HG02623 (cell line): ENCODE measurements around the gene ETFB.

Experiments
- ATAC-seq: cut with Tn5 transposase; IDR thresholded peaks from one replicate; pipeline ENCODE4 v1.9.1; 2021; ENCODE audit warnings: moderate library complexity; ENCODE audit not compliant: unreplicated experiment

The ETFB gene

DNA sequence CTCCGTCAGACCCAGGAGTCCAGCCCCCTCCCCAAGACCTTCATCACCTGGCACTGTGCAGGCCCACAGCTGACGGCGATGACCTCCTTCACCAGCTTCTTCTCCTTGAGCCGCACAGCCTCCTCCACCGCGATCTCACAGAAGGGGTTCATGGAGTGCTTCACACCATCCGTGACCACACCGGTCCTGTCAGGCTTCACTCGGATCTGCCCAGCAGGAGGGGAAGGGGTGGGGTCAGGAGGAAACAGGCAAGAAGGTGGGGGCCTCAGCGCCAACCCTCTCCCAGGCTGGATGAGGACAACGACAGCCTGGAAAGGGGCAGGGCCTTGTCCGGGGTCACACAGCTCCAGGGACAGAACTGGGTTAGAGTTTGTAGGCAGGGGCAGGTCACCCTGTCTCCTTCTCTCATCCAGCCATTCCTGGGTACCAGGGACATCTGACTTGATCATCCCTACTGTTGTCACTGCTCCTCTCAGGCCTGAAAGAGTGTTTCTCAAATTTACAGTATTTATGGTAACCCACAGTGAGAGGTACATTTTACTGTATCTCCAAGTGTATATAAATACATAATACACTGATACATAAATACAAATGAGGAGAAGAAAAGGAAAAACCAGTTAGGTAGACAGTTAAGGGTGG, 12.0 kb downstream of the ETFB start:
- ATAC-seq, result no peak

DNA sequence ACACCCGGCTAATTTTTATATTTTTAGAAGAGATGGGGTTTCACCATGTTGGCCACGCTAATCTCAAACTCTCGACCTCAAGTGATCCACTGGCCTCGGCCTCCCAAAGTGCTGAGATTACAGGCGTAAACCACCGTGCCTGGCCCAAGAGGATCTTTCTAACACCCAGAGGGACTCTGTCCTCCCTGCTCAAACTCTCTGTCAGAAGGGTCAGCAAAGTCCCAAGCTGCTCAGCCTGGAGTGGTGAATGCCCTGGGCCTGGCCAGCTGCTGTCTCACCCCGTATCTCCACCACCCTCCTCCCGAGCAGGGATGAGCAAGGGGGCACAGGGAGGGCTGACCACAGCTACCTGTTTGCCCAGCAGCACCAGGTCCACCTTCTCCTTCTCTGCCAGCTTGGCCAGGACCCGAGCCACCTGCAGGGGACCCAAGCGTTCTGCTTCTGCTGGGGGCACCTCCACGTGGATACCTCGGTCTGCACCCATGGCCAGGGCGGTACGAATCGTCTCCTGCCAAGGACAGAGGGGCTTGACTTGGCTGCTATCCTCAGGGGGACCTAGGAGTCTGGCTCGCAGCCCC, 13.3 kb downstream of the ETFB start:
- ATAC-seq, result no peak

- ATAC-seq, result no peak
These were observed 14.8 kb downstream of the ETFB start for GRCh38 chr19:51351266-51351990.

DNA sequence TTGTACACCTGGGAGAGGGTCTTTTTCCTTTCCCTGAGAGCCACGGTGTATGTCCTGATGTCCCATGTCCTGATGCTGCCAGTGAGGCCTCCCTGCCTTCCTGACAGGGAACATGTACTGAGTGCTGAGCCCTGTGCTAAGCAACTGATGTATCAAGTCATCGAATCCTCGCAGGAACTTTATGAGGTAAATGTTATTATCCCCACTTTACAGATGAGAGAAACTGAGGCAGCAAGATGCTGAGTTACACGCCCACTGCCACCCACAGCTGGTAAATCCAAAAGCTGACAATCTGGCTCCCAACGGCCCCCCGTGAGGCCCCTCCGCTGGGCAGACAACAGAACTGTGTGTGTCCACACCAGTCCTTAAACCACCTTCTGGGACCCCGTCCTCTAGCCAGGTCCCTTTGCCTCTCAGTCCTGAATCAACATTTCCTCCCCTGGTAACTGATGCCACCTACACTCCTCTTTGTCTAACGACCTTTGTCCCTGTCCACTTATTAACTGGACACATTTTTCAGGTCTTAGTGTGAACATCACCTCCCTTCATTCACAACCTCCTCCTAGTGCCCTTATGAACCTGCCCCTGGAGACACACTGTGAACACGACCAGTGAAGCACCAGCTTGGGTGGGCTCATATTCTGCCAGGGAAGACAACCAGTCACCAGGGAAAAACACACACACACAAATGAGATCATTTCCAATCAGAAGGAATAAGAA, 18.8 kb downstream of the ETFB start:
- ATAC-seq, result no peak

DNA sequence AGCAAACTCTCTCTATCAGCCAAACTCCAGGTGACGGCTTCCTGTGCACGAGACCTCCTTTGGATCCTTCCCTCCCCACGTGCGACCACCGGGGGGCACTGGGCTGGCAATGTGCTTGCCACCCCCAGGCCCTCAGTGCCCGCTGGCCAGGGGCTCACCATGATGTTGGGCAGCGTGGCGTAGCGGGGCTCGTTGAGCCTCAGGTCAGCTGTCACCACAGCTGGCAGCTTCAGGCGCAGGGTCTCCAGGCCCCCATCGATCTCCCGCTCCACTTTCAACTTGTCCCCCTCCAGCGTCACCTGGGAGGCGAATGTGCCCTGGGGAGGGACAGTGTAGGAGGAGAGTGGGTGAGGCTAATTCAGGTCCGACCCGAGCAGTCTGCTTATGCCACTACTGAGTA, 19.4 kb downstream of the ETFB start:
- ATAC-seq, result no peak

- no peak for ATAC-seq
These were observed 21.0 kb downstream of the ETFB start for GRCh38 chr19:51345076-51345620.

GRCh38 chr19:51342631-51343569, 23.3 kb downstream of the ETFB start:
- no peak for ATAC-seq

GRCh38 chr19:51341976-51342580, 24.1 kb downstream of the ETFB start, which contains the start of gene VSIG10L:
TSS of gene VSIG10L (minus strand) at chr19:51342139. CDS start at chr19:51342124, 15 bp downstream.
- no peak for ATAC-seq

GRCh38 chr19:51341066-51341465, 25.1 kb downstream of the ETFB start:
- ATAC-seq, result no peak

GRCh38 chr19:51339687-51340656, 26.2 kb downstream of the ETFB start:
- peak; percentile 55 for ATAC-seq

GRCh38 chr19:51339313-51339686, 26.9 kb downstream of the ETFB start:
- ATAC-seq, result no peak

GRCh38 chr19:51338563-51339312, 27.4 kb downstream of the ETFB start:
- peak; percentile 54 for ATAC-seq

GRCh38 chr19:51337861-51338562, 28.2 kb downstream of the ETFB start:
- ATAC-seq, result no peak

- no peak for ATAC-seq
These were observed 28.9 kb downstream of the ETFB start for GRCh38 chr19:51337141-51337860.

GRCh38 chr19:51333836-51334460, 32.2 kb downstream of the ETFB start:
- ATAC-seq, result no peak

DNA sequence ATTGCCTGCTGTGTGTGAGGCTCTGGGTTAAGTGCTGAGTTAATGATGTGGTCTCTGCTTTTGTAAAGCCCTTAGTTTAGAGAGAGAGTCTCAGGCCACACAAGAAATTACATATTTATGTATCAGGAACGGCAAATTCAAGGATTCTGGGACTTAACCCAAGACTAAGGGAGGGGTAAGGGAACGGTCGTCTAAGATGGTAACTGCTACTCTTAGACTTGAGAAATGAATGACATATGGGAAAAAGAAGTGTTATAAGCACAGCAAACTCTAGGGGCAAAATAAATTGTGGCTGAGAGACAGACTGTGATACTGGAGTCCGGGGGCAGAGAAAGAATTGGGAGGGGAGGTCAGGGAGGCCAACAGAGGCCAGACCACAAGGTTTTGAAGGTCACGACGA, 34.5 kb downstream of the ETFB start:
- ATAC-seq, result no peak
